ENCODE measurements around the gene EXOSC10. TPM values are rescaled to one million over a fixed set of nuclear protein-coding genes. Genes with fewer than 3 reads are reported as not detected.

Gene EXOSC10
- total and polyA plus RNA-seq, 2 of the 4 experiments (the other 2 are of a cell fraction) = 64.5 to 66.0 TPM

- no peaks in the 10 kb centered on the region for H4K20me1 ChIP-seq (ENCODE audit: insufficient read depth, low read length)
- no peaks in the 10 kb centered on the region for H3K4me1 ChIP-seq (ENCODE audit: control insufficient read depth, insufficient read depth, low read length)
- DNase-seq = no peak
- H2AFZ ChIP-seq (replicated peaks; ENCODE audit: low read length, poor library complexity) = no peak overlapping the region
- no peak overlapping the region for H3K18ac ChIP-seq (ENCODE audit: low read depth, low read length)
- no peak overlapping the region for H2BK15ac ChIP-seq (ENCODE audit: low read depth, low read length)
- intact Hi-C loops (cut with micrococcal nuclease) = no loop called here
- no peak overlapping the region for H3K56ac ChIP-seq (ENCODE audit: extremely low read depth, insufficient read depth, low read length)
- no peak for TF ChIP-seq CHD1 (IDR thresholded peaks at IDR 0.05; ENCODE audit: low read depth, low read length)
- TF ChIP-seq CTCF (conservative IDR thresholded peaks at IDR 0.05; ENCODE audit: low read depth, low read length) = no peak
- no peak for TF ChIP-seq MAZ (IDR thresholded peaks at IDR 0.05; ENCODE audit: borderline replicate concordance, low read depth, low read length)
- TF ChIP-seq BHLHE40 (IDR thresholded peaks at IDR 0.05; ENCODE audit: low read depth, low read length) = no peak
- no peak for TF ChIP-seq RCOR1 (IDR thresholded peaks at IDR 0.05; ENCODE audit: insufficient replicate concordance, low read length)
- no peak for TF ChIP-seq RAD21 (IDR thresholded peaks at IDR 0.05; ENCODE audit: low read length)
- no peak for TF ChIP-seq MAFK (IDR thresholded peaks at IDR 0.05; ENCODE audit: low read depth, low read length)
- TF ChIP-seq NFE2L2 (IDR thresholded peaks at IDR 0.05; ENCODE audit: low read depth, low read length) = no peak
- TF ChIP-seq, protein P1, sequence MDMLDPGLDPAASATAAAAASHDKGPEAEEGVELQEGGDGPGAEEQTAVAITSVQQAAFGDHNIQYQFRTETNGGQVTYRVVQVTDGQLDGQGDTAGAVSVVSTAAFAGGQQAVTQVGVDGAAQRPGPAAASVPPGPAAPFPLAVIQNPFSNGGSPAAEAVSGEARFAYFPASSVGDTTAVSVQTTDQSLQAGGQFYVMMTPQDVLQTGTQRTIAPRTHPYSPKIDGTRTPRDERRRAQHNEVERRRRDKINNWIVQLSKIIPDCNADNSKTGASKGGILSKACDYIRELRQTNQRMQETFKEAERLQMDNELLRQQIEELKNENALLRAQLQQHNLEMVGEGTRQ (IDR thresholded peaks at IDR 0.05; ENCODE audit: low read depth, low read length) = no peak
- TF ChIP-seq MXI1 (IDR thresholded peaks at IDR 0.05; ENCODE audit: borderline replicate concordance, low read depth, low read length) = no peak
- no peak for TF ChIP-seq CEBPB (IDR thresholded peaks at IDR 0.05; ENCODE audit: low read depth, low read length)
- TF ChIP-seq, protein P2, sequence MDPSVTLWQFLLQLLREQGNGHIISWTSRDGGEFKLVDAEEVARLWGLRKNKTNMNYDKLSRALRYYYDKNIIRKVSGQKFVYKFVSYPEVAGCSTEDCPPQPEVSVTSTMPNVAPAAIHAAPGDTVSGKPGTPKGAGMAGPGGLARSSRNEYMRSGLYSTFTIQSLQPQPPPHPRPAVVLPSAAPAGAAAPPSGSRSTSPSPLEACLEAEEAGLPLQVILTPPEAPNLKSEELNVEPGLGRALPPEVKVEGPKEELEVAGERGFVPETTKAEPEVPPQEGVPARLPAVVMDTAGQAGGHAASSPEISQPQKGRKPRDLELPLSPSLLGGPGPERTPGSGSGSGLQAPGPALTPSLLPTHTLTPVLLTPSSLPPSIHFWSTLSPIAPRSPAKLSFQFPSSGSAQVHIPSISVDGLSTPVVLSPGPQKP (IDR thresholded peaks at IDR 0.05; ENCODE audit: borderline replicate concordance, low read depth, low read length) = no peak
- no peak overlapping the region for H3K27ac ChIP-seq (ENCODE audit: insufficient read depth, low read length)
- no peak overlapping the region for H3K4ac ChIP-seq (ENCODE audit: low read depth, low read length)
- no peak overlapping the region for H2AK5ac ChIP-seq (ENCODE audit: low read depth, low read length)
- in situ Hi-C loops (cut with MboI; ENCODE audit: low sequenced_read_pairs) = no loop called here
- no peak overlapping the region for H4K8ac ChIP-seq (ENCODE audit: low read depth in 2 of 2, low read length in 2 of 2)
- no peak overlapping the region for H2BK120ac ChIP-seq (ENCODE audit: low read depth, low read length)
- no CpG with 5 or more reads among the region's 5 CpGs for WGBS, 2 experiments (ENCODE audit: extremely low coverage in 2 of 2, insufficient read length in 1 of 2)
- no TSS peak for BruUV-seq (replicated peaks)
- H2BK20ac ChIP-seq (ENCODE audit: low read depth, low read length) = no peak overlapping the region
- no peak overlapping the region for H3K14ac ChIP-seq (replicated peaks; ENCODE audit: low read depth, low read length)
- no peaks in the 10 kb centered on the region for H3K27me3 ChIP-seq (ENCODE audit: control insufficient read depth, insufficient read depth, low read length)
- H3K4me2 ChIP-seq (ENCODE audit: low read depth, low read length) = no peak overlapping the region
- H3K79me1 ChIP-seq (ENCODE audit: low read depth in 1 of 2, low read length in 2 of 2) = no peaks in the 10 kb centered on the region; a peak in 1 of 4 replicates
- H2AK9ac ChIP-seq (replicated peaks; ENCODE audit: low read depth, low read length, poor library complexity) = no peak overlapping the region
- no peak for ATAC-seq (ENCODE audit: low read depth)
- H3K9ac ChIP-seq (ENCODE audit: low read depth, low read length) = no peak overlapping the region
- dilution Hi-C loops (cut with HindIII; ENCODE audit: low sequenced_read_pairs, unreplicated experiment) = no loop called here
- ChIA-PET CTCF (no interaction called here), POLR2A (ENCODE audit: unreplicated experiment) (no interaction called here)
- H3K4me3 ChIP-seq (ENCODE audit: insufficient read depth, low read depth, low read length) = no peak overlapping the region
- no peak overlapping the region for H4K5ac ChIP-seq (ENCODE audit: low read depth, low read length)
- no peak overlapping the region for H3K23ac ChIP-seq (ENCODE audit: low read depth, low read length)
- H3K9me1 ChIP-seq (ENCODE audit: insufficient read depth, low read length) = no peaks in the 10 kb centered on the region
- peaks cover 69% of the 10 kb centered on the region for H3K36me3 ChIP-seq (ENCODE audit: control insufficient read depth, insufficient read depth, low read length)
- no peak overlapping the region for H4K91ac ChIP-seq (ENCODE audit: insufficient read depth, low read depth, low read length)
- H3K9me3 ChIP-seq (ENCODE audit: control insufficient read depth, insufficient read depth, low read length) = no peaks in the 10 kb centered on the region
- no peak overlapping the region for H2BK5ac ChIP-seq (ENCODE audit: low read depth, low read length, poor library complexity, severe bottlenecking)
Measured at GRCh38 chr1:11126569-11126968, 26.9 kb upstream of the EXOSC10 start.

Measured in IMR-90 (cell line).